GM10847 (cell line): ENCODE measurements around the gene MXRA8.
A peak's percentile ranks its signal among the peaks of the same experiment; 100 is the strongest.

Source experiments
- POLR2A ChIP-seq: IDR thresholded peaks from 2 replicates; pipeline ENCODE4 v1.6.1; 2011; ENCODE audit not compliant: insufficient read length; ENCODE audit errors: extremely low read depth

The MXRA8 gene

GRCh38 chr1:1374929-1375662 is 16.7 kb upstream of the MXRA8 start, which contains the start of gene AURKAIP1:
TSS of gene AURKAIP1 (minus strand) at chr1:1375207. CDS start at chr1:1374756, 451 bp downstream.
- peak; percentile 78 for TF ChIP-seq POLR2A

- no peak for TF ChIP-seq POLR2A
Measured at GRCh38 chr1:1374589-1374928, 16.2 kb upstream of the MXRA8 start.

GRCh38 chr1:1373815-1374588 is 15.6 kb upstream of the MXRA8 start:
- no peak for TF ChIP-seq POLR2A

- TF ChIP-seq POLR2A, result no peak
Measured at GRCh38 chr1:1373051-1373814, 14.9 kb upstream of the MXRA8 start.

- no peak for TF ChIP-seq POLR2A
Measured at GRCh38 chr1:1371746-1372711, 13.7 kb upstream of the MXRA8 start.

- TF ChIP-seq POLR2A, result no peak
Measured at GRCh38 chr1:1371364-1371745, 13.0 kb upstream of the MXRA8 start.

GRCh38 chr1:1370771-1371300 is 12.5 kb upstream of the MXRA8 start:
- TF ChIP-seq POLR2A, result no peak

GRCh38 chr1:1367315-1367714 is 9.0 kb upstream of the MXRA8 start:
- TF ChIP-seq POLR2A, result no peak

- TF ChIP-seq POLR2A, result no peak
Measured at GRCh38 chr1:1366699-1367066, 8.3 kb upstream of the MXRA8 start.

- no peak for TF ChIP-seq POLR2A
Measured at GRCh38 chr1:1365875-1366698, 7.7 kb upstream of the MXRA8 start.

GRCh38 chr1:1364266-1364665 is 5.9 kb upstream of the MXRA8 start:
- TF ChIP-seq POLR2A, result no peak

- TF ChIP-seq POLR2A, result no peak
Measured at GRCh38 chr1:1361982-1362423, 3.6 kb upstream of the MXRA8 start.

- no peak for TF ChIP-seq POLR2A
Measured at GRCh38 chr1:1361233-1361981, 3.1 kb upstream of the MXRA8 start.

- TF ChIP-seq POLR2A, result no peak
Measured at GRCh38 chr1:1360506-1361169, 2.3 kb upstream of the MXRA8 start.
